Calu3 (cell line): ENCODE data around the gene CACNA1S. TPM values are rescaled to one million over a fixed set of nuclear protein-coding genes. Genes with fewer than 3 reads are reported as not detected.

Experiments used
- BruUV-seq: library from RNA; stranded (reverse); fragments of 400-500 nt; replicated peaks from 2 replicates; lab custom pipeline; 2021; lab: Mats Ljungman, UMichigan
- CTCF ChIA-PET: fragments of 300-600 bp; sonication (Branson Sonifier 250); formaldehyde crosslinking; loops from one replicate; lab custom pipeline; 2022; ENCODE audit warnings: antibody characterized with exemption; lab: Charles Lee
- DNase-seq: peaks from one replicate; pipeline ENCODE4 v3.0.0; 2022
- H3K27ac Mint-ChIP-seq: one replicate; pipeline ENCODE4 v1.8.0; 2022; ENCODE audit warnings: mixed read lengths; ENCODE audit not compliant: unreplicated experiment
- H3K27me3 Mint-ChIP-seq: one replicate; pipeline ENCODE4 v1.8.0; 2022; ENCODE audit warnings: mixed read lengths; ENCODE audit not compliant: unreplicated experiment
- H3K36me3 Mint-ChIP-seq: one replicate; pipeline ENCODE4 v1.8.0; 2022; ENCODE audit warnings: mild to moderate bottlenecking, moderate library complexity, mixed read lengths; ENCODE audit not compliant: insufficient read depth, unreplicated experiment
- H3K4me1 Mint-ChIP-seq: one replicate; pipeline ENCODE4 v1.8.0; 2022; ENCODE audit warnings: mild to moderate bottlenecking, low read depth, mixed read lengths; ENCODE audit not compliant: unreplicated experiment
- H3K4me3 Mint-ChIP-seq: one replicate; pipeline ENCODE4 v1.8.0; 2022; ENCODE audit warnings: mild to moderate bottlenecking, low read depth, moderate library complexity, mixed read lengths; ENCODE audit not compliant: unreplicated experiment
- H3K9me3 Mint-ChIP-seq: one replicate; pipeline ENCODE4 v1.8.0; 2022; ENCODE audit warnings: low read depth, mixed read lengths; ENCODE audit not compliant: unreplicated experiment
- intact Hi-C: fragments of 100-400 bp; cut with micrococcal nuclease; formaldehyde crosslinking; loops from one replicate; pipeline ENCODE4 v1.10.0; 2022; ENCODE audit not compliant: unreplicated experiment
- total RNA-seq: library from RNA; stranded (reverse); gene quantifications from 2 replicates; pipeline ENCODE4 v1.2.3, GENCODE V29; 2022
- TF ChIP-seq, protein P1 (sequence below): fragments of 200-600 bp; IDR thresholded peaks from one replicate; pipeline ENCODE4 v1.8.0; 2022; ENCODE audit warnings: antibody characterized with exemption; ENCODE audit not compliant: unreplicated experiment

Gene CACNA1S
- total RNA-seq, 1 experiment from 2014 or later: not detected

DNA sequence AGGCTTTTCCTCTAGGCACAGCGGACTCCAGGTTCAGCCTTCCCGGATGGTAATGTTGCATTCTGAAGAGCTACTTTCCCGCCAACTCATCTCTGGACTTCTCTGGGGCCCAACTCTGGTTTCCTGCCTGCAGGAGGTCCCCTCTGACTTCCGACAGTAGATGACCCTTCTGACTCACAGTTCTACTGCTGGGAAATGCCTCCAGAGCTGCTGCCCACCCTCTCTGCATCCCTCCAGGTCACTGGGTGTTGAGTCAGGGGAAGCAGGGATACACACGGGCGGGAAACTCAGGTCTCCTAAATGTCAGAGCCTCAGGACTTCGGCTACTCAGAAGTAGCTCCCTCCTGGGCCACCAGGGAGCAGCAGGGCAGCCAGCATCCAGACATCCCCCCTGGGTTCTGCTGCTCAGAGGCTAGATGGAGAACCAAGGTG is 86.6 kb downstream of the CACNA1S start:
- H3K27ac Mint-ChIP-seq: no peak overlapping the region
- TF ChIP-seq, protein P1, sequence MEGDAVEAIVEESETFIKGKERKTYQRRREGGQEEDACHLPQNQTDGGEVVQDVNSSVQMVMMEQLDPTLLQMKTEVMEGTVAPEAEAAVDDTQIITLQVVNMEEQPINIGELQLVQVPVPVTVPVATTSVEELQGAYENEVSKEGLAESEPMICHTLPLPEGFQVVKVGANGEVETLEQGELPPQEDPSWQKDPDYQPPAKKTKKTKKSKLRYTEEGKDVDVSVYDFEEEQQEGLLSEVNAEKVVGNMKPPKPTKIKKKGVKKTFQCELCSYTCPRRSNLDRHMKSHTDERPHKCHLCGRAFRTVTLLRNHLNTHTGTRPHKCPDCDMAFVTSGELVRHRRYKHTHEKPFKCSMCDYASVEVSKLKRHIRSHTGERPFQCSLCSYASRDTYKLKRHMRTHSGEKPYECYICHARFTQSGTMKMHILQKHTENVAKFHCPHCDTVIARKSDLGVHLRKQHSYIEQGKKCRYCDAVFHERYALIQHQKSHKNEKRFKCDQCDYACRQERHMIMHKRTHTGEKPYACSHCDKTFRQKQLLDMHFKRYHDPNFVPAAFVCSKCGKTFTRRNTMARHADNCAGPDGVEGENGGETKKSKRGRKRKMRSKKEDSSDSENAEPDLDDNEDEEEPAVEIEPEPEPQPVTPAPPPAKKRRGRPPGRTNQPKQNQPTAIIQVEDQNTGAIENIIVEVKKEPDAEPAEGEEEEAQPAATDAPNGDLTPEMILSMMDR: no peak
- CTCF ChIA-PET: interaction anchor here (0.8 to 2.3 kb wide), 4 partner anchors 9 to 53 kb away, joined by 4 to 7 read pairs (median 4); no protein-coding TSS in a partner anchor
- no peak overlapping the region for H3K4me3 Mint-ChIP-seq
- BruUV-seq: no TSS peak
- H3K36me3 Mint-ChIP-seq: peaks cover 10% of the 10 kb centered on the region
- H3K27me3 Mint-ChIP-seq: peaks cover 14% of the 10 kb centered on the region
- no peaks in the 10 kb centered on the region for H3K9me3 Mint-ChIP-seq
- peak; percentile 37 for DNase-seq
- peaks cover 24% of the 10 kb centered on the region for H3K4me1 Mint-ChIP-seq
- intact Hi-C loops: no loop called here

DNA sequence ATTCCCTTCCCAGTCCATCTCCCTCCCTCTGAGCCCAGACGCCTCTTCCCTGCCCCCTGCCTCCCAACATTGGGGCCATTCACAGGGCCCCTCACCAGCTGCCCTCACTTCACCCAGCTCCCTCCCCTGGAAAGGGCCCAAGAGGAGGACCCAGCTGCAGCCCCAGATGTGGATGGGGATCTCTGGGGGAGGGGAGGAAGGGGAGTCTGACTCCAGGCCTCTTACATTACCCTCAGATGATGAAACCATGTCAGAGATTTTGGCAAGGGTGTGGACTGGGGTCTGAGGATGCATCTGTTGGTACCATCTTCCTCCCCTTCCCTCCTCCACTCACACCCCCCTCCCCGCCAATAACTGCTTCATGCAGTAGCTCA is 87.6 kb downstream of the CACNA1S start:
- DNase-seq: no peak
- peaks cover 33% of the 10 kb centered on the region for H3K4me1 Mint-ChIP-seq
- peaks cover 15% of the 10 kb centered on the region for H3K36me3 Mint-ChIP-seq
- H3K9me3 Mint-ChIP-seq: no peaks in the 10 kb centered on the region
- no TSS peak for BruUV-seq
- peaks cover 8% of the 10 kb centered on the region for H3K27me3 Mint-ChIP-seq
- intact Hi-C loops: no loop called here
- H3K4me3 Mint-ChIP-seq: no peak overlapping the region
- no peak overlapping the region for H3K27ac Mint-ChIP-seq
- CTCF ChIA-PET: no interaction called here
- TF ChIP-seq, protein P1: no peak

DNA sequence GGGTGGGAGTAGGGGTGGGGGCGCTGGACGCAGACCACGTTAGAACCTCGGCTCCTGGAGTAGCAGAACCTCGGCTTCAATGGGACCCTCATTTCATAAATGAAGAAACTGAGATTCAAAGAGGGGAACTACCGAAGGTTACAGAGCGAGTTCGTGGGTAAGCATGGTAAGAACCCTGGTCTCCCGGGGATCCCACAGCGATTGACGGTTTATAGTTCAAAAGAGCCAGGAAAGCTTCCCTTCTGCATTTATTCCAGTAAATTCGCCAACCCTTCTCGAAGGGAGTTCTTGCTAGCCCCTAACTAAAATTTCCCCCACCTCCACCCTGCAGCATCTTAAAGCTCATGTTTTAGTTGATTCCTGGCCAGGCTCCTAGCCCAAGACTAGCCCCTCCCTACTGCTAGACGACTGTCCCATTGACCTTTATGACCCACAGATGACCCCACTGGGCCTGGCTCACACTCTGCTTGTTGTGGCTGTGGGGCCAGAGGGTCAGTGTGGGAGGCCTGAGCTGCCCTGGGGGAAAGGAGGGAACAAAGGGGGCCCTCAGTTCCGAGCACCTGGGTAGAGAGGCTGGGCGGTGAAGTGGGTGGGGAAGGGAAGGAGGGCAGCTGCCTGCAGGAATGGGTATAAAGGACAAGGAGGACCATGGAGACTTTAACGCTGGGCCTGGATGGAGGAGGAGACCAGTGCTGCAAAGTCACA is 88.2 kb downstream of the CACNA1S start:
- peaks cover 39% of the 10 kb centered on the region for H3K4me1 Mint-ChIP-seq
- peaks cover 20% of the 10 kb centered on the region for H3K36me3 Mint-ChIP-seq
- BruUV-seq: no TSS peak
- CTCF ChIA-PET: no interaction called here
- DNase-seq: no peak
- H3K4me3 Mint-ChIP-seq: peak overlapping the region; percentile 71
- intact Hi-C loops: no loop called here
- H3K27ac Mint-ChIP-seq: no peak overlapping the region
- TF ChIP-seq, protein P1: no peak
- H3K9me3 Mint-ChIP-seq: no peaks in the 10 kb centered on the region
- H3K27me3 Mint-ChIP-seq: peaks cover 8% of the 10 kb centered on the region

DNA sequence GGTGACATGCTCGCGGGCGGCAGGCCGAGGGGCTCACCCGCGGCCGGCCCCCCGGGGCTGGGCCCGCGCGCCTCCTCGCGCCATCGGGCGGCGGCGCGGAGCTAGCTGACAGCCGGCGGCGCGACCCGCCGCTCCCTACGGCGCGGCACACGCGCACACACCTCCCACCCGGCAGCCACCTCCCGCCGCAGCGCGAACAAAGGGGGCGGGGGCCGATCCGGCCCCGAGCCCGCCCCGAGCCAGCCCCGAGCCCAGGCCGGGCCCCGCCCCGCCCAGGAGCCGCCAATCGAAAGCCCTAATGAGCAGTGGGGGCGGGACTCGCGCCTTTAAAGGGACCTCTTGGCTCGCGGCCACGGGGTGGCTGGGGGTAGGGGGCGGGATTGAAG is 88.7 kb downstream of the CACNA1S start, which contains the start of gene KIF21B:
Gene KIF21B, minus strand, starts transcription at position 198 of the 386 bp plus-strand sequence. CDS start 331 bp downstream, outside the sequence.
- peaks cover 8% of the 10 kb centered on the region for H3K27me3 Mint-ChIP-seq

More for the DNA sequence above, 88.7 kb downstream of the CACNA1S start, which contains the start of gene KIF21B:
- Mint-ChIP-seq H3K36me3 (peaks cover 21% of the 10 kb centered on the region), H3K27ac (no peak within 1 kb of the TSS), H3K9me3 (no peaks in the 10 kb centered on the region), H3K4me3 (peak within 1 kb of the TSS; percentile 71), H3K4me1 (peaks cover 42% of the 10 kb centered on the region)
- CTCF ChIA-PET: interaction anchor here (1.2 kb wide), 1 partner anchor 52 kb away, joined by 5 read pairs; no protein-coding TSS in a partner anchor
- DNase-seq: peak; percentile 94
- intact Hi-C loops: no loop called here
- TF ChIP-seq, protein P1: no peak
- no TSS peak for BruUV-seq
